CD8-positive, alpha-beta memory T cell (primary cell): ENCODE measurements around the gene DIP2B. TPM values are rescaled to one million over a fixed set of nuclear protein-coding genes. Genes with fewer than 3 reads are reported as not detected.
"Not testable (repeated sequence)": the region's sequence is repeated elsewhere in the genome, so short reads cannot be mapped to it uniquely, and the experiment has no call there.

ENCODE experiments used
- CTCF ChIA-PET: fragments of 350-600 bp; sonication (Branson Sonifier 250); formaldehyde crosslinking; loops from one replicate; lab custom pipeline; 2021; ENCODE audit warnings: antibody characterized with exemption; lab: Charles Lee
- POLR2A ChIA-PET: fragments of 350-600 bp; sonication (Branson Sonifier 250); formaldehyde crosslinking; loops from one replicate; lab custom pipeline; 2021; ENCODE audit warnings: antibody characterized with exemption; lab: Charles Lee
- DNase-seq, 5 donors: peaks; one replicate each; pipeline versions ENCODE4 v3.0.0 to v3.0.0-alpha.2; 2020 to 2022; ENCODE audit warnings: mixed read lengths in 1 of 5
- H3K27ac ChIP-seq: one replicate; pipeline ENCODE4 v1.7.0; 2013; ENCODE audit warnings: low read depth, mild to moderate bottlenecking, low read length, moderate library complexity
- H3K27me3 ChIP-seq: 2 replicates; pipeline ENCODE4 v1.7.0; 2013; ENCODE audit warnings: low read length, mild to moderate bottlenecking; ENCODE audit not compliant: insufficient read depth, poor library complexity, severe bottlenecking
- H3K36me3 ChIP-seq: 2 replicates; pipeline ENCODE4 v1.7.0; 2013; ENCODE audit warnings: mild to moderate bottlenecking, low read length, moderate library complexity; ENCODE audit not compliant: insufficient read depth
- H3K4me1 ChIP-seq: 2 replicates; pipeline ENCODE4 v1.7.0; 2013; ENCODE audit warnings: mild to moderate bottlenecking, low read length, moderate library complexity; ENCODE audit not compliant: insufficient read depth
- H3K4me3 ChIP-seq: 2 replicates; pipeline ENCODE4 v1.7.0; 2013; ENCODE audit warnings: mild to moderate bottlenecking, low read length
- H3K9me3 ChIP-seq: 2 replicates; pipeline ENCODE4 v1.7.0; 2013; ENCODE audit warnings: mild to moderate bottlenecking, low read length
- H3K27ac Mint-ChIP-seq, 8 donors: one replicate each; pipeline ENCODE4 v1.8.0; 2020 to 2021; ENCODE audit warnings: mixed read lengths in 8 of 8, mild to moderate bottlenecking in 6 of 8, inconsistent platforms in 3 of 8, moderate library complexity in 3 of 8
- H3K27me3 Mint-ChIP-seq, 2 donors: one replicate each; pipeline ENCODE4 v1.8.0; 2020 to 2021; ENCODE audit warnings: mixed read lengths in 2 of 2, mild to moderate bottlenecking in 1 of 2, moderate library complexity in 1 of 2
- H3K36me3 Mint-ChIP-seq, 3 donors: one replicate each; pipeline ENCODE4 v1.8.0; 2020 to 2021; ENCODE audit warnings: mixed read lengths in 3 of 3, inconsistent platforms in 1 of 3, mild to moderate bottlenecking in 1 of 3
- H3K4me1 Mint-ChIP-seq, 3 donors: one replicate each; pipeline ENCODE4 v1.8.0; 2020 to 2021; ENCODE audit warnings: mixed read lengths in 3 of 3, inconsistent platforms in 1 of 3, mild to moderate bottlenecking in 1 of 3
- H3K4me3 Mint-ChIP-seq, 7 donors: one replicate each; pipeline ENCODE4 v1.8.0; 2020 to 2021; ENCODE audit warnings: mixed read lengths in 7 of 7, mild to moderate bottlenecking in 6 of 7, moderate library complexity in 4 of 7, inconsistent platforms in 2 of 7
- H3K9me3 Mint-ChIP-seq, 5 donors: one replicate each; pipeline ENCODE4 v1.8.0; 2020 to 2022; ENCODE audit warnings: mixed read lengths in 5 of 5, mild to moderate bottlenecking in 3 of 5, moderate library complexity in 2 of 5, inconsistent platforms in 1 of 5
- polyA plus RNA-seq: library from polyadenylated mRNA; unstranded; fragments of 300-500 nt; fragmentation: Illumina TruSeq; gene quantifications from one replicate; pipeline ENCODE4 v1.2.3, GENCODE V29; 2021
- total RNA-seq, 2 experiments: library from RNA; stranded (reverse); gene quantifications; one replicate each; pipeline ENCODE4 v1.2.3, GENCODE V29; 2021

DIP2B gene
- total and polyA plus RNA-seq, 3 experiments from 2014 or later: 7.9 to 21.0 (median 20.4) TPM

DNA sequence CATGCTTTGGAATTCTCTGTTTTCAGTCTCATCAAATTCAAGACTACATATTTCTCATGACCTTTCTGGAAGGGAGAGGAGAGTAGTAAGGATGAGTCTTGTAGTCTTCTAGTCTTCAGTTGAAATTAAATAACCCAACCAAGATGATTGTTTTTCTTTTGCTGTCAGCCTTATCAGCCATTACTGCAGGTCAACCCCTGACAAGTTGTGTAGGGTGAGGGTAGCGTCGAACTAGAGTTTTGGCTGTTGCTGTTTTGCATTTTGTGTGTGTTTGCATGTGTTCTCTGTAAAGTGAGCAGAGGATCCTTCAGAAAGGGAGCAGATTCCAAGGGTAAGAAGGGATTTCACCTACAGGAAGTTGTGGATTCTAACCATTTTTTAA, 28.4 kb downstream of the DIP2B start:
- H3K4me1 ChIP-seq: peaks cover 46% of the 10 kb centered on the region
- Mint-ChIP-seq H3K9me3 (no peaks in the 10 kb centered on the region), H3K27ac (no peak overlapping the region), H3K27me3 (no peaks in the 10 kb centered on the region), H3K4me3 (no peak overlapping the region), H3K4me1 (peaks cover 20 to 30% (median 30%) of the 10 kb centered on the region in 3 donors), H3K36me3 (peaks cover 0 to 9% (median 0%) of the 10 kb centered on the region in 3 donors)
- ChIA-PET POLR2A (interaction anchor here (1.0 kb wide), 1 partner anchor 28 kb away, joined by 4 read pairs; the partner anchor contains the start of gene DIP2B), CTCF (interaction anchor here (1.4 kb wide), 1 partner anchor 28 kb away, joined by 5 read pairs; the partner anchor contains the start of gene DIP2B)
- H3K9me3 ChIP-seq: no peaks in the 10 kb centered on the region
- peak overlapping the region; percentile 44 for H3K27ac ChIP-seq
- peaks cover 3% of the 10 kb centered on the region for H3K36me3 ChIP-seq
- H3K27me3 ChIP-seq: no peaks in the 10 kb centered on the region
- no peak for DNase-seq
- H3K4me3 ChIP-seq: no peak overlapping the region

DNA sequence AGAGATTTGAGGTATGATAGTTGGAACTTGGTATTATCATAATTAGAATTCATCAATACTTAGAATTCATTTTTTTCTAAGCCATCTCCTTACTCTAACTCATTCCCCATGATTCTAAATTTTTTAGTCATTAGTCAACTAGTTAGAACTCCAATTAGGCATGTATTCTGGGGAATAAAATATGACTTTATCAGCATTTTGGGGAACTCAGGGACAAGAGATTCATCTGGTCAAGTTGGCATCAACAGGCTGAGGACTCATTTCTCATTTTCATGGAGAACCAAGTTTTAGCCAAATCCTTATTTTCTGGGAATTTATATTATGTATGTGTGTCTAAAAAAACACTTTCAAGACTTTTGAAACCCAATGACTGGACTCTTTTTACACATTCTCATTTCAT, 29.2 kb downstream of the DIP2B start:
- H3K4me3 Mint-ChIP-seq: no peak overlapping the region
- Histone ChIP-seq H3K27ac (no peak overlapping the region), H3K27me3 (no peaks in the 10 kb centered on the region), H3K9me3 (no peaks in the 10 kb centered on the region), H3K36me3 (peaks cover 3% of the 10 kb centered on the region), H3K4me3 (no peak overlapping the region), H3K4me1 (peaks cover 40% of the 10 kb centered on the region)
- peaks cover 0 to 9% (median 0%) of the 10 kb centered on the region in 3 donors for H3K36me3 Mint-ChIP-seq
- H3K9me3 Mint-ChIP-seq: no peaks in the 10 kb centered on the region
- no peak overlapping the region for H3K27ac Mint-ChIP-seq
- ChIA-PET CTCF (no interaction called here), POLR2A (no interaction called here)
- H3K27me3 Mint-ChIP-seq: no peaks in the 10 kb centered on the region
- H3K4me1 Mint-ChIP-seq: peaks cover 13 to 26% (median 24%) of the 10 kb centered on the region in 3 donors
- no peak for DNase-seq

DNA sequence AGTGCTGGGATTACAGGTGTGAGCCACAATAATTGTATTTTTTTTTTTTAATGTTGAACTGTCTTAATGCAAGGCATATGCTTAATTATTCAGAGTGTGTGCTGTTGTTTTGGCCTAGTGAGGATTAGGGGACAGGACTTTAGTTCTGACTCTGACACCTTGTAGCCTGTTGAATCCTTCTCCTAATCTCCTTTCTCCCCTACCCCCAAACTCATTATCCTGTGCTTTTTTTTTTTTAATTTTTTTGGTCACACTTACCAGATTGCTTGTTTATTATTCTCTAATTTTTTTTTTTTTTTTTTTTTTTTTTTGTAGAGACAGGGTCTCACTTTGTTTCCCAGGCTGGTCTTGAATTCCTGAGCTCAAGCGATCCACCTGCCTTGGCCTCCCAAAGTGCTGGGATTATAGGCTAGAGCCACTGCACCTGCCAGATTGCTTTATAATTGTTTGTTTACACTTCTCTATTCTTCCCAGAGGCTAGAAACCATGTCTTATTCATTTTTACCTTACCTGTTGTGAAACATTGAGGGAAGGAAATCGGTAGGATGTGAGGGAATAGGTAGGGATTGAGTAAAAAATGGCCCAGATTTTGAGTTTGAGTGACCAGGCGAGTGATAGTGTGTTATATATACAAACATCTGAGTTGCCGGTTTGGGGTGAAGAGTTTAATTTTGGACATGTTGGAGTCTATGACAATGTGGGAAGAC, 32.2 kb downstream of the DIP2B start:
- H3K4me1 Mint-ChIP-seq: peaks cover 8 to 25% (median 18%) of the 10 kb centered on the region in 3 donors
- ChIA-PET CTCF (no interaction called here), POLR2A (interaction anchor here (0.6 to 0.7 kb wide), 2 partner anchors 275 to 1021 kb away, joined by 3 read pairs; no protein-coding TSS in a partner anchor)
- no peak overlapping the region for H3K27ac ChIP-seq
- H3K36me3 Mint-ChIP-seq: peaks cover 0 to 9% (median 0%) of the 10 kb centered on the region in 3 donors
- H3K27me3 Mint-ChIP-seq: no peaks in the 10 kb centered on the region
- H3K4me1 ChIP-seq: peaks cover 29% of the 10 kb centered on the region
- DNase-seq: no peak
- H3K9me3 Mint-ChIP-seq: no peaks in the 10 kb centered on the region
- peaks cover 3% of the 10 kb centered on the region for H3K36me3 ChIP-seq
- no peaks in the 10 kb centered on the region for H3K9me3 ChIP-seq
- no peak overlapping the region for H3K4me3 ChIP-seq
- H3K4me3 Mint-ChIP-seq: peak overlapping the region in 1 of 7 donors; percentile 41
- H3K27ac Mint-ChIP-seq: peak overlapping the region in 4 of 8 donors; percentile 1 to 91 (median 6)
- no peaks in the 10 kb centered on the region for H3K27me3 ChIP-seq

DNA sequence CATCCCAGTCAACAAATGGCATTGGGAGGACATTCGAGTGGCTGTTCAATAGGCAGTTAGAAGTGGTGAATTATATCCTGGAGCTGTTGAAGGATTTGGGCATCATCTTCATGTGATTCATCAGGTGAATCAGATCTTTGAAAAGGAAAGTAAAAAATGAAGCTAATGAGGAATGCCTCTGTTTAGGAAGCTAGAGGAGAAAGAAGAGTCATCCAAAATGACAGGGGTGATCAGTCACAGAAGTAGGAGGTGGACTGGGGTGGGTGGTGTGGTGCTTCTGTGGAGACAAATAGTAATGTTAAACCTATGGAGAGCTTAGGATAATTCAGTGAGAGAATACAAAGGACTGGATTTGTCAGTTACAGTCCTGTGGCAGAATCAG, 32.7 kb downstream of the DIP2B start:
- H3K27ac ChIP-seq: no peak overlapping the region
- Mint-ChIP-seq H3K36me3 (peaks cover 0 to 9% (median 0%) of the 10 kb centered on the region in 3 donors), H3K4me1 (peaks cover 8 to 29% (median 23%) of the 10 kb centered on the region in 3 donors), H3K4me3 (no peak overlapping the region), H3K27ac (peak overlapping the region in 3 of 8 donors; percentile 1 to 23 (median 6)), H3K27me3 (no peaks in the 10 kb centered on the region), H3K9me3 (no peaks in the 10 kb centered on the region)
- H3K36me3 ChIP-seq: peaks cover 3% of the 10 kb centered on the region
- POLR2A ChIA-PET: interaction anchor here (0.6 kb wide), 1 partner anchor 1021 kb away, joined by 3 read pairs; no protein-coding TSS in a partner anchor
- no peak for DNase-seq
- H3K9me3 ChIP-seq: no peaks in the 10 kb centered on the region
- no peak overlapping the region for H3K4me3 ChIP-seq
- H3K4me1 ChIP-seq: peaks cover 23% of the 10 kb centered on the region
- CTCF ChIA-PET: no interaction called here
- no peaks in the 10 kb centered on the region for H3K27me3 ChIP-seq

DNA sequence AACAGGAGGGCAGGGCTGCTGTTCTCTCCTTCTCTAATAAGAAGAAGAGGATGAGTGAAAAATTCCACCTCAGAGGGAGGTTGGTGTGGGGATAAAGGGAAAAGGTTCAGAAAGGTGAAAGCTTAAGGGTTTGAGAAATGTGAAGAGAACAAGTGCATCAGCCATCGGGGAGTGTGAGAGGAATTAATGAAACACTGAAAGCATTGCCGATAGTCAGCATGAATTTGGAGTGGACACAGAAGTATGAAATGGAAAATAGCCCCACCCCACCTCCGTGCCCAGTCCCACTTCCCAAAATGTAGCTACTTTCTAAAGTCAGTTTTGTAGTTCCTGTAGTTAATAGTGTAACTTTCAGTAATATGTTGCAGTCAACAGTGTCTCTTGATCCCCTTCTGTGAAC, 33.4 kb downstream of the DIP2B start:
- POLR2A ChIA-PET: no interaction called here
- Mint-ChIP-seq H3K27me3 (no peaks in the 10 kb centered on the region), H3K4me1 (peaks cover 8 to 30% (median 24%) of the 10 kb centered on the region in 3 donors), H3K36me3 (peaks cover 0 to 10% (median 0%) of the 10 kb centered on the region in 3 donors), H3K9me3 (no peaks in the 10 kb centered on the region), H3K27ac (peak overlapping the region in 1 of 8 donors; percentile 23), H3K4me3 (no peak overlapping the region)
- Histone ChIP-seq H3K27me3 (no peaks in the 10 kb centered on the region), H3K9me3 (no peaks in the 10 kb centered on the region), H3K4me3 (no peak overlapping the region), H3K4me1 (peaks cover 17% of the 10 kb centered on the region), H3K36me3 (peaks cover 3% of the 10 kb centered on the region), H3K27ac (no peak overlapping the region)
- no peak for DNase-seq
- CTCF ChIA-PET: no interaction called here

DNA sequence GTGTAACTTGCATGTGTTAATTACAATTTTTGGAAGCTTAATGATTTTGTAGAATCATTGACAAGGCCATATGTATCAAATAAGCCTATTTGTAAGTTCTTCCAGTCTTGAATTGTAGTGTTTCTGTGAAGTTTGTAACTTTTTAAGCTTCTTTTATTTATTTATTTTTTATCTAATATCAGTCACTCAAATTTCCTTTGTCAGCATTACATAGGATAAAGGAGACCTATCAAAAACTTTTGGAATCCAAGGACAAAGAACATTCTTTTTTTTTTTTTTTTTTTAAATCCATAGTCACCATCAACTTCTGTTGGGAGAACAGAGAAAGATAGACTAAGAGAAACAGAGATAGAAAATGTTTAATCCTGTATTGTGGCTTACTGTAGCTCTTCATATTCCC, 36.4 kb downstream of the DIP2B start:
- Mint-ChIP-seq H3K9me3 (no peaks in the 10 kb centered on the region), H3K36me3 (peaks cover 0 to 10% (median 0%) of the 10 kb centered on the region in 3 donors), H3K27ac (no peak overlapping the region), H3K27me3 (no peaks in the 10 kb centered on the region), H3K4me1 (peaks cover 8 to 36% (median 26%) of the 10 kb centered on the region in 3 donors), H3K4me3 (no peak overlapping the region)
- Histone ChIP-seq H3K27ac (no peak overlapping the region), H3K4me1 (peaks cover 6% of the 10 kb centered on the region), H3K9me3 (no peaks in the 10 kb centered on the region), H3K27me3 (no peaks in the 10 kb centered on the region), H3K36me3 (peaks cover 3% of the 10 kb centered on the region), H3K4me3 (no peak overlapping the region)
- ChIA-PET POLR2A (no interaction called here), CTCF (interaction anchor here (1.3 to 2.6 kb wide), 2 partner anchors 20 to 37 kb away, joined by 4 to 7 read pairs; partner anchors contain the start of gene DIP2B)
- DNase-seq: no peak

DNA sequence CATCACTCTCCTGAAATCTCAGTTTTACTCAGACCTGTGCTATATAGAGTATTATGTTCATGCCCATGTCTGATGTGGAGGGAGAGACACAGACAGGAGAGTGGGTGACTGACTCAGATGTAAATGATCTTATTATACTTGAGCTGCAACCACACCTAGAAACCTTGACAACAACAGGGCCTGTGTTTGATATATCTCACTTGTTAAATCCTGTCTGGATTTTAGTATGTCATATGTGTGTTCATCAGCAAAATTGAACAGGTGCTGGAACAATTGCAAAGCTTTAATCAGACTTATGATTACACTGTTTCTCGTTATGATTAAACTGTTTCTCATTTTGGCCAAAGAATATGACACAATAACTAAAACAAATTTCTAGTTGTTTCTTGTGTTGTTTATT, 37.7 kb downstream of the DIP2B start:
- H3K4me3 ChIP-seq: no peak overlapping the region
- H3K4me1 Mint-ChIP-seq: peaks cover 12 to 35% (median 33%) of the 10 kb centered on the region in 3 donors
- H3K4me3 Mint-ChIP-seq: no peak overlapping the region
- no peak overlapping the region for H3K27ac ChIP-seq
- POLR2A ChIA-PET: no interaction called here
- no peaks in the 10 kb centered on the region for H3K9me3 Mint-ChIP-seq
- CTCF ChIA-PET: interaction anchor here (1.7 kb wide), 1 partner anchor 37 kb away, joined by 5 read pairs; no protein-coding TSS in a partner anchor
- peaks cover 10% of the 10 kb centered on the region for H3K4me1 ChIP-seq
- peaks cover 1% of the 10 kb centered on the region for H3K36me3 ChIP-seq
- no peaks in the 10 kb centered on the region for H3K27me3 Mint-ChIP-seq
- peak overlapping the region in 1 of 8 donors; percentile 29 for H3K27ac Mint-ChIP-seq
- H3K36me3 Mint-ChIP-seq: peaks cover 0 to 6% (median 0%) of the 10 kb centered on the region in 3 donors
- H3K27me3 ChIP-seq: no peaks in the 10 kb centered on the region
- no peak for DNase-seq
- no peaks in the 10 kb centered on the region for H3K9me3 ChIP-seq

DNA sequence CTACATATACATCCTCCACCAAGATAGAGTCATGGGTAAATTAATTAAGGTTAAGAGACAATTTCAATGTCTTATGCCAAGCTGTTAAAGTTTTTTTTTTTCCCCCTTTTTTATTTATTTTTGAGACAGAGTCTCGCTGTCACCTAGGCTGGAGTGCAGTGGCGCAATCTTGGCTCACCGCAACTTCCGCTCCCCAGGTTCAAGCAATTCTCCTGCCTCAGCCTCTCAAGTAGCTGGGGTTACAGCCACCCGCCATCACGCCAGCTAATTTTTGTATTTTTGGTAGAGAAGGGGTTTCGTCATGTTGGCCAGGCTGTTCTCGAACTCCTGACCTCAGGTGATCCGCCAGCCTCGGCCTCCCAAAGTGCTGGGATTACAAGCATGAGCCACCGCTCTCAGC, 38.4 kb downstream of the DIP2B start:
- H3K9me3 ChIP-seq, H3K27me3 Mint-ChIP-seq, H3K4me1 ChIP-seq, H3K36me3 ChIP-seq, POLR2A ChIA-PET, H3K9me3 Mint-ChIP-seq, H3K27ac ChIP-seq, H3K27me3 ChIP-seq, DNase-seq, H3K4me3 ChIP-seq, H3K4me3 Mint-ChIP-seq, H3K27ac Mint-ChIP-seq, H3K36me3 Mint-ChIP-seq: not testable (repeated sequence)
- CTCF ChIA-PET: interaction anchor here (1.7 kb wide), 1 partner anchor 38 kb away, joined by 5 read pairs; no protein-coding TSS in a partner anchor
- peaks cover 9 to 28% (median 27%) of the 10 kb centered on the region in 3 donors for H3K4me1 Mint-ChIP-seq
